LoVo (cell line): Measurements from ENCODE around the gene IL20.

Experiments used
- DNase-seq: peaks from one replicate; pipeline ENCODE4 v3.0.0-alpha.2; 2016; ENCODE audit warnings: low spot score

IL20 gene

DNA sequence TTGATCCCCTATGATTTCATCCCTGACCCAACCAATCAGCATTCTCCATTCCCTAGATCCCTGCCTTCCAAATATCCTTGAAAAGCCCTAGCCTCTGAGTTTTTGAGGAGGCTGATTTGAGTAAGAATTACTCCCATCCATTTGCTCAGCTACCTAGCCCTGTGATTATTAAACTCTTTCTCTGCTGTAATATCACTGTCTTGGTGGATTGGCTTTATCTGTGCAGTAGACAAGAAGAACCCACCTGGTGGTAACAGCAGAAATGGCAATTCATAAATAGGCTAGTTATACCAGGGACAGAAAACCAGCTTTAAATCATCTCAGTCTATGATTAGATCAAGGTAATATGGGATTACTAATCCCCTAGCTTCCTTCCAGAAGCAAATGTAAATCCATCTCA is 13.0 kb downstream of the IL20 start:
- no peak for DNase-seq

- no peak for DNase-seq
Observed at GRCh38 chr1:206880314-206880713, 14.9 kb downstream of the IL20 start.

- DNase-seq, result no peak
Observed at GRCh38 chr1:206882555-206882954, 17.1 kb downstream of the IL20 start.

GRCh38 chr1:206883160-206883559 is 17.7 kb downstream of the IL20 start:
- no peak for DNase-seq

DNA sequence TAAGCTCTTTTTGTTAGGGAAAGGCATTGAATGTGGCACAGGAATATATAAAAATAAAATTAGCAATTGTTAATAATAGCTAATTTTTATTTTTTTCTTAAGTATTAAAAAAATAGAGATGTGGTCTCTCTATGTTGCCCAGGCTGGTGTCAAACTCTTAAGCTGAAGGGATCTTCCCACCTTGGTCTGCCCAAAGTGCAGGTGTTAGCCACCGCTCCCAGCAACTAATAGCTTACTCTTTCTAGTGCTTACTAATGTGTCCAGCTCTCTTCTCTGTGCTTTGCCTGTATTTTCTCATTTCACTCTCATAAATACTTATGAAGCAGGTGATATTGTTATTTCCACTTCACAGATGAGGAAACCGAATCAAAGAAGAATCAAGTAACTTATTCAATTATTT is 18.5 kb downstream of the IL20 start:
- no peak for DNase-seq

- DNase-seq, result no peak
Observed at GRCh38 chr1:206885341-206886060, 20.1 kb downstream of the IL20 start.

GRCh38 chr1:206886831-206887230 is 21.4 kb downstream of the IL20 start:
- DNase-seq, result no peak

GRCh38 chr1:206887701-206888100 is 22.3 kb downstream of the IL20 start:
- no peak for DNase-seq

DNA sequence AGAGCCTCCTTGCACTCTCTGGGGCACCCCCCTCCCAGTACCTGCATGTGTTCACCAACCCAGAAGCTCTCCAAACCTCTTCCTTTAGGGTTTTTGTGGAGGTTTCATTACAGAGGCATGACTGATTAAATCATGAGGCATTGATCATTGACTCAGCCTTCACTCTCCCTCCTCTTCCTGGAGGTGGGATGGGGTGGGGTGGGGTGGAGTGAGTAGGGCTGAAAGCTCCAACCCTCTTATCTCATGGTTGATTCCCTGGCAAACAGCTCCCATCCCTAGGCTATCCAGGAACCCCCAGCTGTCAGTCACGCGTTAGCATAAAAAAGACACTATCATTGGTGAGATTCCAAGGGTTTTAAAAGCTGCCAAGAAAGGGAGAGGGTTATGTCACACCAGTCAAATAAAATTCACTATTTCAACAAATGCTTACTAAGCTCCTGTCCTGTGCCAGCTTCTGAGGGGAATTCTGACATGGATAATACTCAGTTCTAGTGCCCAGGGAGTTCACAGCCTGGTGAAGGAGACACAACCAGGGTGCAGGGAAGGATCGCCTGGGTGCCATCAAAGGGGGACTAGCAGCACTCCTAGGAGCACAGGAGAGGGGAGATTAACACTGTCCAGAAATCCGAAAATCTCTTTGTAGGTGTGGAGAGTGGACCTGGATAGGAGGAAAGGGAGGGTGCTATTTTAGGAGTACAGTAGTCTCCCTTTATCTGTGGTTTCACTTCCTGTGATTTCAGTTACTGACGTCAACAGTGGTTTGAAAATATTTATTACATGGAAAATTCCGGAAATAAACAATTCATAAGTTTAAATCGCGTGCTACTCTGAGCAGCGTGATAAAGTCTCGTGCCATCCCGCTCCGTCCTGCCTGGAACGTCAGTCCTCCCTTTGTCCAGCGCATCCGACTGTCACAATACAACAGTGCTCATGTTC is 25.0 kb downstream of the IL20 start:
- peak; percentile 69 for DNase-seq

- DNase-seq, result no peak
Observed at GRCh38 chr1:206891412-206891811, 26.0 kb downstream of the IL20 start.

GRCh38 chr1:206892351-206892984 is 27.0 kb downstream of the IL20 start:
- DNase-seq, result no peak

DNA sequence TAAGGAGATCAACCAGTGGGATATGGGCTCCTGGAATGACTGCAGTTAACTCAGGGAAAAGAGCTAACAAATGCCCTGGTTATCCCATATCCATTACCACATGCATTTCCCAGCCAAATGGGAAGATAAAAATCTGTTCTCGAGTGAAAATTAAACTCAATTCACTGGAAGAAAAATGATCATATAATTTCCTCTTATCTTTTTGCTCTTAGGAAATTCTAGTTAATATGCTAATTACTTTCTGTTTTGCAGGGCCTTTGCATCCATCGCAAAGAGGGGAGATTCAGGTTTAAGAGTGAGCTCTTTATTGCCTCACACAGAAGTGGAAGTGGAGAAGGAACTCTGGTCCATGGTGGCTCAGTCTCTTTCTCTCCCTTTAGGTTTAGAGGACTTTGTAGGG is 28.0 kb downstream of the IL20 start:
- DNase-seq, result no peak

DNA sequence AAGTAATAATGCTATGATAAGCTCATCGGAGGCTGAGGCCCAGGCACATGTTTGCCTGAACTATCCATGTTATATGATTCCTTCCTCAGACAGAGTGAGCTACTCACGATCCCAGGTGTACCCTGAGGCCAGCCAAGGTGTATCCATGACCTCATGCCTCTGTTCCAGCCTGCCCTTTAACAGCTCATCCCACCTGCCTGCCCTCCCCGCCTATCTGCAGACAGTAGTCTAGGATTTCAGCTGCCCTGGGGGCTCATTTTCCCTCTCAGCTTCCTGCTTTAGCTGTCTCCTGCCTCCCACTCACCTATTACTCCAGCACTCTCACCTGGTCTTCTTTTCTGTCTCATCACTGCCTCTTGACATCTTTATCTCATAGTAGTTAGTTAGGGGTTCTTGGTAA is 29.9 kb downstream of the IL20 start:
- no peak for DNase-seq

DNA sequence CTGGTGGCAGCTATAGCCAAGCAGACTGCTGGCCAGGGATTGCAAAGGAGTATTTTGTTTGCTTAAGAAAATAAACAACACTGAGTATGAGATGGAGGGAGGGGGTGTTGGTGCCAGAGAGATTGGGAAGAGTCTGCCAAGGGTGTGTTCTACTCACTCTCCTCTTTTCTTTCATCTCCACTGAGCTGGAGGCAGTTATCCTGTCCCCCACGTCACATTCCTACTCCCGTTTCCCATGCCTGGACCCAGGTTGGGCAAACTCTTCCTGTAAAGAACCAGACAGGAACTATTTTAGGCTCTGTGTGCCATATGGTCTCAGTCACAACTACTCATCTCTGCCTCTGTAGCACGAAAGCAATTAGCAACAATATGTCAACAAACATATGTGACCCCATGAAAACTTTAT is 30.4 kb downstream of the IL20 start:
- DNase-seq, result peak; percentile 16

GRCh38 chr1:206896261-206896660 is 30.8 kb downstream of the IL20 start:
- no peak for DNase-seq

GRCh38 chr1:206897175-206897574 is 31.8 kb downstream of the IL20 start, which contains the start of gene IL24:
Gene IL24 (plus strand): TSS chr1:206897443. CDS start chr1:206897833, 390 bp downstream.
- DNase-seq, result no peak

DNA sequence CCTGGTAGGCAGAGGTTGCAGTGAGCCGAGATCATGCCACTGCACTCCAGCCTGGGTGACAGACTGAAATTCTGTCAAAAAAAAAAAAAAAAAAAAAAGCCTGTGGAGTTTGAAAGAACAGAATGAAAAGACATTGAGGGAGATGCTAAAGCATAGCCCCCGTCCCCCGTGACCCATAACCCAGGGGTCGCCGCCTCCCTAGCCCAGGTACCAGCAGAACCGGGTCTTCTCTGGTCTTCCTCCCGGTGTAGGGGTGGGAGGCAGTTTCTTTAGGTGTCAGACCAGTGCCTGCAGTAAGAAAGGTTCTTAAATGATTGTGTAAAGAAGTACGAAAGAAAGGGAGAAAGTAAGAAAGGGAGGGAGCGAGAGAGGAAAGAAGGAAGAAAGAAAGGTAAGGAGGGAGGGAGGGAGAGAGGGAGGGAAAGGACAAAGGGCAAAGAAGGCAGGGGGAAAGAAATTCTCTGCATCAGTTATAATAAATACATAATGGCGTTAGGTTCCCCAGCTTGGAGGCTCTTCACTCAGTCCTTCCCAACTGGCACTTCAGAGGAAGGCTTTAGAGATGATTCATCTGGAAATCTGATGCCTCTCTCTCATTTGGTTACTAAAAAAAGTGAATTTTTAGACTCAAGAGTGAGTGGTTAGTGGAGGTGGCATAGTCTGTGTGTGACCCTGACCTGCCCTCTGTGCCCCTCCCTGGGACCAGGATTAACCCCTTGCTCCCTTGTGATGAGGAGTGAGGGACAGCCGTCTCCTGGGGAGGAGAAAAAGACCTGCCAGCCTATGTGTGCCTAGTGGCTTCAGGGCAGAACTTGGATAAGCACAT is 32.9 kb downstream of the IL20 start:
- DNase-seq, result peak; percentile 31

DNA sequence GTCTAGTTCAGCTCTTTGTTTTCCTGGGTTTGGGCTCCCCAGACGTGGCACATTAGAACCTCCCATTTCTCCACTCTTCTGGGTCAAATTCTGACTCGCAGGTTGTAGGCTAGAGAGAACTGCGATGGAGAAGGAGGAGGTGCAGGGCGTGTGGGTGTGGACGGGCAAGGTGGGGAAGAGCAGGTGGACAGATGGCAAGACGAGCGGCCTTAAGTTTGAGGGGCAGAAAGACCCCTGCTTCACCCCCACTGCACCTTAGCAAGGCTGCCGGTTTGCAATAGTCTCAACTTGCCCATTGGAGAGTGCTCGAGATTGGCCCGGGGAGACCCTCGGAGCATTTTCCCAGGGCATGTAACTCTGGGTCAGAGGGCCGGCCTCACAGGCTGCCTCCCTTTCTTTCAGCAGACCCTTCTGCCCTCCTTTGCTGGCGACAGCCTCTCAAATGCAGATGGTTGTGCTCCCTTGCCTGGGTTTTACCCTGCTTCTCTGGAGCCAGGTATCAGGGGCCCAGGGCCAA is 33.5 kb downstream of the IL20 start:
- DNase-seq, result no peak

GRCh38 chr1:206899717-206900116 is 34.3 kb downstream of the IL20 start:
- DNase-seq, result no peak

GRCh38 chr1:206900149-206900548 is 34.7 kb downstream of the IL20 start:
- DNase-seq, result no peak

DNA sequence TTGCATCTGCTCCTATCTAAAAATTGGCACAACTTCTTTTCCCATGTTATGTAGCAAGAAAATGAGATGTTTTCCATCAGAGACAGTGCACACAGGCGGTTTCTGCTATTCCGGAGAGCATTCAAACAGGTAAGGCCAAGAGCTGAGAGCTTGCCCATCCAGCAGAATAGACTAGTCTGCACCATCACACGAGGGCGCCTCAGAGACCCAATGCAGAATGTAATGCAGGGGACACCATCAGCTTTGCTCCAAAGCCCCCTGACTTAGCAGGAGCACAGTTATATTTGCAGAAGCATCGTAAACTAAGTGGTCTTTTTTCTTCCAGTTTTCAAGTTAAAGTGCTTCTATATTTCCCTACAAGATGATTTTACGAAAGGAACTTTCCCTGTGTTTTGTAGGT is 36.5 kb downstream of the IL20 start:
- no peak for DNase-seq

- DNase-seq, result no peak
Observed at GRCh38 chr1:206902702-206903101, 37.3 kb downstream of the IL20 start.
